ENCODE data around the gene CDC25A. TPM values are rescaled to one million over a fixed set of nuclear protein-coding genes. Genes with fewer than 3 reads are reported as not detected.
A peak's percentile ranks its signal among the peaks of the same experiment; 100 is the strongest.

Gene CDC25A
- total and polyA plus RNA-seq, 2 experiments from 2014 or later: 17.7 to 126 TPM

GRCh38 chr3:48187301-48187578 lies 977 bp downstream of the CDC25A start (continued):
- TF ChIP-seq ZNF462 (CRISPR knock-in tag; IDR thresholded peaks at IDR 0.05) (no peak), REST (IDR thresholded peaks at IDR 0.05; ENCODE audit: unreplicated experiment) (no peak), JUNB (IDR thresholded peaks at IDR 0.05; ENCODE audit: unreplicated experiment) (no peak), ZNF114 (CRISPR knock-in tag; IDR thresholded peaks at IDR 0.05) (no peak)

- TF ChIP-seq ETS1 (IDR thresholded peaks at IDR 0.05): no peak
- TF ChIP-seq NANOG (IDR thresholded peaks at IDR 0.05; ENCODE audit: borderline replicate concordance): no peak
- no peak for TF ChIP-seq EZH2phosphoT487 (IDR thresholded peaks at IDR 0.05; ENCODE audit: unreplicated experiment)
- no peak for TF ChIP-seq CTCF (conservative IDR thresholded peaks at IDR 0.05; ENCODE audit: low read depth in 2 of 2)
- TF ChIP-seq REST (IDR thresholded peaks at IDR 0.05; ENCODE audit: unreplicated experiment): no peak
- Histone ChIP-seq H3K27ac (ENCODE audit: low read depth) (no peak overlapping the region), H2AFZ (no peak overlapping the region)
These were observed 1.5 kb downstream of the CDC25A start for GRCh38 chr3:48186631-48187300.

More at GRCh38 chr3:48186631-48187300, 1.5 kb downstream of the CDC25A start:
- Histone ChIP-seq H3F3A (replicated peaks; ENCODE audit: low read depth) (peaks cover 9% of the 10 kb centered on the region), H3K9me2 (ENCODE audit: insufficient read depth) (no peaks in the 10 kb centered on the region), H3K4me2 (peak overlapping the region; percentile 98), H3K4me1 (ENCODE audit: insufficient read depth) (peaks cover 28% of the 10 kb centered on the region), H3K36me3 (ENCODE audit: insufficient read depth) (peaks cover 40% of the 10 kb centered on the region), H3K4me3 (peak overlapping the region; percentile 82), H4K20me1 (replicated peaks; ENCODE audit: insufficient read depth) (peaks cover 37% of the 10 kb centered on the region), H3K79me2 (replicated peaks; ENCODE audit: insufficient read depth) (peaks cover 60% of the 10 kb centered on the region), H3K27me3 (ENCODE audit: insufficient read depth) (no peaks in the 10 kb centered on the region)
- ATAC-seq (no peak), DNase-seq (ENCODE audit: low spot score) (no peak)
- H3K9me3 Mint-ChIP-seq: no peaks in the 10 kb centered on the region
- peaks cover 22% of the 10 kb centered on the region for H3K27me3 Mint-ChIP-seq (ENCODE audit: insufficient read depth, low read depth, poor library complexity)
- H3K4me3 Mint-ChIP-seq: peak overlapping the region; percentile 98
- H3K36me3 Mint-ChIP-seq (ENCODE audit: low read depth): peaks cover 56% of the 10 kb centered on the region
- peak overlapping the region; percentile 81 for H3K27ac Mint-ChIP-seq
- peaks cover 34% of the 10 kb centered on the region for H3K4me1 Mint-ChIP-seq

Measured in GM23338 (cell line).